Spinal cord (tissue), 10 donors: ENCODE data around the gene PTPRK. TPM values are rescaled to one million over a fixed set of nuclear protein-coding genes. Genes with fewer than 3 reads are reported as not detected.

Experiments
- DNase-seq, 6 donors: peaks; one replicate each; pipeline versions ENCODE4 v3.0.0 to v3.0.0-alpha.2; 2013 to 2015; ENCODE audit warnings: low spot score in 6 of 6, low read depth in 4 of 6
- H3K27ac ChIP-seq: one replicate; pipeline ENCODE4 v1.5.1; 2013; ENCODE audit warnings: low read depth, low read length, control low read depth
- H3K27me3 ChIP-seq: one replicate; pipeline ENCODE4 v1.6.1; 2013; ENCODE audit warnings: low read length; ENCODE audit not compliant: control insufficient read depth, insufficient read depth
- H3K36me3 ChIP-seq: one replicate; pipeline ENCODE4 v1.6.1; 2013; ENCODE audit warnings: low read length; ENCODE audit not compliant: control insufficient read depth, insufficient read depth
- H3K4me1 ChIP-seq: one replicate; pipeline ENCODE4 v1.6.1; 2013; ENCODE audit warnings: low read length; ENCODE audit not compliant: control insufficient read depth, insufficient read depth
- H3K4me3 ChIP-seq: one replicate; pipeline ENCODE4 v1.5.1; 2013; ENCODE audit warnings: low read depth, low read length, control low read depth
- H3K9me3 ChIP-seq: one replicate; pipeline ENCODE4 v1.6.1; 2013; ENCODE audit warnings: low read length; ENCODE audit not compliant: control insufficient read depth, insufficient read depth
- WGBS: methylation state at CpG from one replicate; pipeline ENCODE4 v1.1.5; 2013; ENCODE audit warnings: missing lambda C conversion rate; ENCODE audit not compliant: insufficient coverage; 5-methylcytosine and 5-hydroxymethylcytosine counted together
- polyA plus RNA-seq, 2 donors: library from polyadenylated mRNA; unstranded; fragments of 120-200 nt; gene quantifications; one replicate each; pipeline ENCODE4 v1.2.1, GENCODE V29; 2013; ENCODE audit not compliant: insufficient read length in 2 of 2
- total RNA-seq, 2 donors: library from RNA; depleted of rRNA in 1 of 2; stranded (reverse); fragments of 120-200 nt in 1 of 2; fragments of >200 nt in 1 of 2; gene quantifications; one replicate each; pipeline versions ENCODE4 v1.2.3 to v1.2.4, GENCODE V29; 2013 to 2014
- donor health status: healthy.

PTPRK gene
- total and polyA plus RNA-seq, 4 donors = 28.4 to 63.4 (median 34.1) TPM

- H3K9me3 ChIP-seq = no peaks in the 10 kb centered on the region
- no CpG with 5 or more reads among the region's 3 CpGs for WGBS
- no peak overlapping the region for H3K27ac ChIP-seq
- H3K27me3 ChIP-seq = no peaks in the 10 kb centered on the region
- no peak for DNase-seq
- H3K36me3 ChIP-seq = no peaks in the 10 kb centered on the region
- H3K4me3 ChIP-seq = no peak overlapping the region
- no peaks in the 10 kb centered on the region for H3K4me1 ChIP-seq
These were observed 173.3 kb downstream of the PTPRK start for GRCh38 chr6:128347123-128347522.

- H3K9me3 ChIP-seq = no peaks in the 10 kb centered on the region
These were observed 173.8 kb downstream of the PTPRK start for GRCh38 chr6:128346569-128346968.

GRCh38 chr6:128345278-128345677 is 175.1 kb downstream of the PTPRK start:
- Histone ChIP-seq H3K36me3 (no peaks in the 10 kb centered on the region), H3K27ac (no peak overlapping the region), H3K27me3 (no peaks in the 10 kb centered on the region), H3K4me3 (no peak overlapping the region), H3K9me3 (no peaks in the 10 kb centered on the region), H3K4me1 (no peaks in the 10 kb centered on the region)
- DNase-seq = peak in 1 of 6 donors; percentile 42
- WGBS = no CpG with 5 or more reads among the region's 4 CpGs

More at GRCh38 chr6:128346569-128346968, 173.8 kb downstream of the PTPRK start:
- DNase-seq = peak in 1 of 6 donors; percentile 24
- Histone ChIP-seq H3K27ac (no peak overlapping the region), H3K27me3 (no peaks in the 10 kb centered on the region), H3K4me1 (no peaks in the 10 kb centered on the region), H3K4me3 (no peak overlapping the region), H3K36me3 (no peaks in the 10 kb centered on the region)
- no CpG with 5 or more reads among the region's 1 CpG for WGBS

GRCh38 chr6:128343706-128344105 is 176.7 kb downstream of the PTPRK start:
- Histone ChIP-seq H3K27ac (no peak overlapping the region), H3K27me3 (no peaks in the 10 kb centered on the region), H3K36me3 (no peaks in the 10 kb centered on the region), H3K4me3 (no peak overlapping the region), H3K9me3 (no peaks in the 10 kb centered on the region), H3K4me1 (no peaks in the 10 kb centered on the region)
- WGBS = no CpG with 5 or more reads among the region's 3 CpGs
- DNase-seq = no peak

- Histone ChIP-seq H3K36me3 (no peaks in the 10 kb centered on the region), H3K4me3 (no peak overlapping the region), H3K27ac (no peak overlapping the region), H3K4me1 (no peaks in the 10 kb centered on the region), H3K27me3 (no peaks in the 10 kb centered on the region), H3K9me3 (no peaks in the 10 kb centered on the region)
- DNase-seq = peak in 1 of 6 donors; percentile 28
- WGBS = no CpG with 5 or more reads among the region's 1 CpG
These were observed 180.6 kb downstream of the PTPRK start for GRCh38 chr6:128339635-128340450.

GRCh38 chr6:128337619-128338018 is 182.8 kb downstream of the PTPRK start:
- Histone ChIP-seq H3K27ac (no peak overlapping the region), H3K4me1 (no peaks in the 10 kb centered on the region), H3K9me3 (no peaks in the 10 kb centered on the region), H3K27me3 (no peaks in the 10 kb centered on the region), H3K4me3 (no peak overlapping the region), H3K36me3 (no peaks in the 10 kb centered on the region)
- no peak for DNase-seq
- WGBS = no CpG with 5 or more reads among the region's 1 CpG

DNA sequence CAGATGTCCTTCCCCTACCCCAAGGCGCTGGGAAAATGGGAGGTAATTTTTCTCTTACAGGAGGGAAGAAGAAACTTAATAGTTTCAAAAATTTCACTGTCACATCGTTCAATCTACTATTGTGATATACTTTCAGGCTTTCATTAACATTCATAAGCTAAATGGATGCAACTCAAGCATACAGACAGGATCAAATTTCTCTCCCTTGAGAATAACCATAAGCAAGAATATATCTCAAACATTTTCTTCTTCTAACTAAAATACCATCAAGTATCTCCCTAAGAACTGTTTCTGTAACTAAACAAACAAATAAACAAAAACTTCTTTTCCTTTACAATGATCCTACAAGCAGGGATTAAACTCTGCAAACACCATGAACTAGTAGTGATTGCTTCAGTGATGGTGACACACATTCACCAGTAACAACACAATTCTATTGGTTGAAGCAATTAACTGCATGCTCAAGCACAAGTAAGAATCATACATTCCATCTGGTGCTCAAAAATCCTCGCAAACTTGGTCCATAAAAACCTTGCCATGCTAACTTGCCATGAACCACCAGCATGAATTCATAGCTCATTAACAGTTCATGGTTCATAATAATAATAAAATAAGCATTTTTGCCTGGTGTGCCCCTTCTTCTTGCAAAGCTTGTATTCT is 183.8 kb downstream of the PTPRK start:
- no peak overlapping the region for H3K4me3 ChIP-seq
- H3K4me1 ChIP-seq = no peaks in the 10 kb centered on the region
- WGBS = 100% methylated on average over 1 of the region's 3 CpGs
- no peaks in the 10 kb centered on the region for H3K27me3 ChIP-seq
- H3K36me3 ChIP-seq = no peaks in the 10 kb centered on the region
- no peak overlapping the region for H3K27ac ChIP-seq
- DNase-seq = no peak
- no peaks in the 10 kb centered on the region for H3K9me3 ChIP-seq

- Histone ChIP-seq H3K9me3 (no peaks in the 10 kb centered on the region), H3K27me3 (no peaks in the 10 kb centered on the region), H3K4me3 (no peak overlapping the region), H3K27ac (no peak overlapping the region), H3K36me3 (no peaks in the 10 kb centered on the region), H3K4me1 (no peaks in the 10 kb centered on the region)
- no peak for DNase-seq
- no CpG with 5 or more reads among the region's 1 CpG for WGBS
These were observed 184.4 kb downstream of the PTPRK start for GRCh38 chr6:128335963-128336362.

DNA sequence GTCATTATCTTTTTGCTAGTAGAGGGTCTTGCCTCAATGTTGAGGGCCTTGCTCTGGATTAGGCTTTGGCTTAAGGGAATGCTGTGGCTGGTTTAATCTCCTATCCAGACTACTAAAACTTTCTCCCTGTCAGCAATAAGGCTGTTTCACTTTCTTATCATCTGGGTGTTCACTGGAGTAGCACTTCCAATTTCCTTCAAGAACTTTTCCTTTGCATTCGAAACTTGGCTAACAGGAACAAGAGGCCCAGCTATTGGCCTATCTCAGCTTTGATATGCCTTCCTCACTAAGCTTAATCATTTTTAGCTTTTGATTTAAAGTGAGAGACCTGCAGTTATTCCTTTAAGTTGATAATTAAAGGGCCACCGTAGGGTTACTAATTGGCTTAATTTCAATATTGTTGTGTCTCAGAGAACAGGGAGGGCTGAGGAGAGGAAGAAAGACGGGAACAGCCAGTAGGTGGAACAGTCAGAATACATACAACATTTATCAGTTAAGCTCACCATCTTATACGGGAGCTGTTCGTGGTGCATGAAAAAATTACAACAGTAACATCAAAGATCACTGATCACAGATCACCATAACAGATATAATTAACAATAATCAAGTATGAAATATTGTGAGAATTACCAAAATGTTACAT is 186.7 kb downstream of the PTPRK start:
- H3K36me3 ChIP-seq = no peaks in the 10 kb centered on the region
- H3K9me3 ChIP-seq = no peaks in the 10 kb centered on the region
- no peaks in the 10 kb centered on the region for H3K27me3 ChIP-seq
- H3K4me3 ChIP-seq = no peak overlapping the region
- no peak for DNase-seq
- no peak overlapping the region for H3K27ac ChIP-seq
- H3K4me1 ChIP-seq = no peaks in the 10 kb centered on the region
- 100% methylated on average over 2 of the region's 5 CpGs for WGBS
